HepG2 (cell line): Measurements from ENCODE around the gene ASIC3. TPM values are rescaled to one million over a fixed set of nuclear protein-coding genes. Genes with fewer than 3 reads are reported as not detected.

Experiments
- ARID3A ChIP-seq: IDR thresholded peaks from 2 replicates; pipeline ENCODE4 v1.6.1; 2012; ENCODE audit warnings: low read depth, low read length, improper control_type of control experiment
- ATAD3A ChIP-seq: sonication (generic); formaldehyde crosslinking; IDR thresholded peaks from 2 replicates; pipeline ENCODE4 v1.4.0; 2020; ENCODE audit warnings: missing genetic modification reagents
- HDAC6 ChIP-seq: fragments of 200-600 bp; sonication (generic); IDR thresholded peaks from 2 replicates; pipeline ENCODE4 v1.7.0; 2017; ENCODE audit warnings: mild to moderate bottlenecking, antibody characterized with exemption, low read length, low read depth
- HOXD1 ChIP-seq: sonication (generic); formaldehyde crosslinking; IDR thresholded peaks from 2 replicates; pipeline ENCODE4 v1.5.0; 2020; ENCODE audit warnings: missing genetic modification reagents
- MAF1 ChIP-seq: sonication (generic); formaldehyde crosslinking; IDR thresholded peaks from 2 replicates; pipeline ENCODE4 v1.5.0; 2020; ENCODE audit warnings: missing genetic modification reagents, borderline replicate concordance
- MTF1 ChIP-seq: sonication (generic); formaldehyde crosslinking; IDR thresholded peaks from 2 replicates; pipeline ENCODE4 v1.5.0; 2020; ENCODE audit warnings: missing genetic modification reagents
- NPAS2 ChIP-seq: sonication (generic); formaldehyde crosslinking; IDR thresholded peaks from 2 replicates; pipeline ENCODE4 v1.8.0; 2022; ENCODE audit warnings: mild to moderate bottlenecking, missing genetic modification reagents, borderline replicate concordance
- NR0B2 ChIP-seq: sonication (generic); formaldehyde crosslinking; IDR thresholded peaks from 2 replicates; pipeline ENCODE4 v1.4.0; 2020; ENCODE audit warnings: mild to moderate bottlenecking, missing genetic modification reagents
- PAF1 ChIP-seq: IDR thresholded peaks from 2 replicates; pipeline ENCODE4 v1.6.1; 2016; ENCODE audit warnings: missing genetic modification reagents, missing compliant biosample characterization
- PCBP1 ChIP-seq: fragments of 200-400 bp; formaldehyde crosslinking; IDR thresholded peaks from 2 replicates; pipeline ENCODE4 v1.6.1; 2017; ENCODE audit warnings: mild to moderate bottlenecking, low read depth, low read length, borderline replicate concordance
- SMC3 ChIP-seq: IDR thresholded peaks from 2 replicates; pipeline ENCODE4 v1.6.1; 2011; ENCODE audit warnings: low read length, improper control_type of control experiment
- SP5 ChIP-seq: IDR thresholded peaks from 2 replicates; pipeline ENCODE4 v1.6.1; 2016; ENCODE audit warnings: low read depth, borderline replicate concordance
- TAF15 ChIP-seq: fragments of 200-400 bp; formaldehyde crosslinking; IDR thresholded peaks from one replicate; pipeline ENCODE4 v1.6.1; 2018; ENCODE audit warnings: mild to moderate bottlenecking, low read depth, low read length; ENCODE audit not compliant: poor library complexity, severe bottlenecking
- ZBTB34 ChIP-seq: sonication (generic); formaldehyde crosslinking; IDR thresholded peaks from 2 replicates; pipeline ENCODE4 v1.8.0; 2022; ENCODE audit warnings: mild to moderate bottlenecking, missing genetic modification reagents
- ZNF329 ChIP-seq: sonication (generic); formaldehyde crosslinking; IDR thresholded peaks from 2 replicates; pipeline ENCODE4 v1.9.0; 2021; ENCODE audit warnings: low read depth, mild to moderate bottlenecking, missing genetic modification reagents
- ZNF451 ChIP-seq: sonication (generic); formaldehyde crosslinking; IDR thresholded peaks from 2 replicates; pipeline ENCODE4 v1.5.0; 2020; ENCODE audit warnings: mild to moderate bottlenecking, missing genetic modification reagents
- ZNF496 ChIP-seq: sonication (generic); formaldehyde crosslinking; IDR thresholded peaks from 2 replicates; pipeline ENCODE4 v1.8.1; 2023; ENCODE audit warnings: mild to moderate bottlenecking, moderate library complexity, missing genetic modification reagents; ENCODE audit not compliant: insufficient replicate concordance
- ZNF512B ChIP-seq: sonication (generic); formaldehyde crosslinking; IDR thresholded peaks from 2 replicates; pipeline ENCODE4 v1.5.1; 2020; ENCODE audit warnings: missing genetic modification reagents, mild to moderate bottlenecking, borderline replicate concordance
- ZNF530 ChIP-seq: sonication (generic); formaldehyde crosslinking; IDR thresholded peaks from 2 replicates; pipeline ENCODE4 v1.5.0; 2020; ENCODE audit warnings: low read depth, mild to moderate bottlenecking, missing genetic modification reagents
- ZNF556 ChIP-seq: sonication (generic); formaldehyde crosslinking; IDR thresholded peaks from 2 replicates; pipeline ENCODE4 v1.4.0; 2020; ENCODE audit warnings: mild to moderate bottlenecking, missing genetic modification reagents, borderline replicate concordance
- ZNF567 ChIP-seq: sonication (generic); formaldehyde crosslinking; IDR thresholded peaks from 2 replicates; pipeline ENCODE4 v1.8.1; 2023; ENCODE audit warnings: mild to moderate bottlenecking, missing genetic modification reagents, borderline replicate concordance
- ZNF589 ChIP-seq: sonication (generic); formaldehyde crosslinking; conservative IDR thresholded peaks from 2 replicates; pipeline ENCODE4 v1.8.0; 2022; ENCODE audit warnings: mild to moderate bottlenecking, moderate library complexity, missing genetic modification reagents
- ZNF629 ChIP-seq: sonication (generic); formaldehyde crosslinking; conservative IDR thresholded peaks from 2 replicates; pipeline ENCODE4 v1.5.0; 2020; ENCODE audit warnings: missing genetic modification reagents
- ZNF891 ChIP-seq: sonication (generic); formaldehyde crosslinking; IDR thresholded peaks from 2 replicates; pipeline ENCODE4 v1.5.0; 2020; ENCODE audit warnings: mild to moderate bottlenecking, missing genetic modification reagents
- polyA plus RNA-seq, 8 experiments: library from polyadenylated mRNA; depleted of rRNA in 3 of 8; stranded (reverse) in 7 of 8; unstranded in 1 of 8; fragments of >200 nt; fragmentation: Illumina TruSeq in 4 of 8; extraction: Trizol in 4 of 8; gene quantifications; 2 replicates each; pipeline versions ENCODE4 v1.2.1 to v1.2.3, GENCODE V29; 2011 to 2016; ENCODE audit warnings: low read depth in 4 of 8, missing spikeins in 1 of 8, mixed read lengths in 1 of 8; ENCODE audit not compliant: insufficient read depth in 1 of 8
- total RNA-seq, 5 experiments: library from RNA; depleted of rRNA; stranded (reverse); fragments of >200 nt; fragmentation: Illumina TruSeq; extraction: Trizol; gene quantifications; 2 replicates each; pipeline ENCODE4 v1.2.3, GENCODE V29; 2016; ENCODE audit warnings: low read depth in 1 of 5

Gene ASIC3
- total and polyA plus RNA-seq, 2 of the 13 experiments (the other 11 are each of a cell fraction or from before 2014, with no cell fraction given), result 0.51 TPM; not detected in 1

- no peak; the same call in 1 of the 2 replicates for TF ChIP-seq NR0B2 (CRISPR knock-in tag)
- no peak for TF ChIP-seq MTF1 (CRISPR knock-in tag)
- TF ChIP-seq ZNF567, result no peak; the same call in 1 of the 2 replicates
- TF ChIP-seq ZNF496 (CRISPR knock-in tag), result no peak
- no peak for TF ChIP-seq HDAC6
- no peak for TF ChIP-seq ARID3A
- peak; percentile 29; the same call in 1 of the 2 replicates for TF ChIP-seq ZNF451 (CRISPR knock-in tag)
- TF ChIP-seq NPAS2, result no peak
- no peak; the same call in 1 of the 2 replicates for TF ChIP-seq MAF1 (CRISPR knock-in tag)
- peak; percentile 49; the same call in 1 of the 2 replicates for TF ChIP-seq SP5 (CRISPR knock-in tag)
- 0 out of 2 replicates have a peak, but pooled peaks have one; percentile 42 for TF ChIP-seq ZBTB34 (CRISPR knock-in tag)
- no peak for TF ChIP-seq ZNF629 (CRISPR knock-in tag)
- no peak for TF ChIP-seq PAF1 (CRISPR knock-in tag)
- peak; percentile 32; the same call in 1 of the 2 replicates for TF ChIP-seq ZNF556 (CRISPR knock-in tag)
- TF ChIP-seq TAF15, result peak; percentile 31
- no peak for TF ChIP-seq ZNF512B (CRISPR knock-in tag)
- no peak for TF ChIP-seq SMC3
- TF ChIP-seq HOXD1, result no peak
- TF ChIP-seq ZNF329 (CRISPR knock-in tag), result peak; percentile 55; the same call in 1 of the 2 replicates
- no peak for TF ChIP-seq ATAD3A (CRISPR knock-in tag)
- no peak for TF ChIP-seq PCBP1
- TF ChIP-seq ZNF530 (CRISPR knock-in tag), result no peak
- TF ChIP-seq ZNF891 (CRISPR knock-in tag), result peak; percentile 14; the same call in 1 of the 2 replicates
- TF ChIP-seq ZNF589 (CRISPR knock-in tag), result no peak
These were observed 32.3 kb downstream of the ASIC3 start, which contains the start of gene FASTK (continued) for GRCh38 chr7:151080522-151081169.
